Measurements from ENCODE around the gene LRP1B. TPM values are rescaled to one million over a fixed set of nuclear protein-coding genes. Genes with fewer than 3 reads are reported as not detected.

LRP1B gene
- total and polyA plus RNA-seq, 2 donors from 2014 or later = 0.69 to 1.2 TPM

DNA sequence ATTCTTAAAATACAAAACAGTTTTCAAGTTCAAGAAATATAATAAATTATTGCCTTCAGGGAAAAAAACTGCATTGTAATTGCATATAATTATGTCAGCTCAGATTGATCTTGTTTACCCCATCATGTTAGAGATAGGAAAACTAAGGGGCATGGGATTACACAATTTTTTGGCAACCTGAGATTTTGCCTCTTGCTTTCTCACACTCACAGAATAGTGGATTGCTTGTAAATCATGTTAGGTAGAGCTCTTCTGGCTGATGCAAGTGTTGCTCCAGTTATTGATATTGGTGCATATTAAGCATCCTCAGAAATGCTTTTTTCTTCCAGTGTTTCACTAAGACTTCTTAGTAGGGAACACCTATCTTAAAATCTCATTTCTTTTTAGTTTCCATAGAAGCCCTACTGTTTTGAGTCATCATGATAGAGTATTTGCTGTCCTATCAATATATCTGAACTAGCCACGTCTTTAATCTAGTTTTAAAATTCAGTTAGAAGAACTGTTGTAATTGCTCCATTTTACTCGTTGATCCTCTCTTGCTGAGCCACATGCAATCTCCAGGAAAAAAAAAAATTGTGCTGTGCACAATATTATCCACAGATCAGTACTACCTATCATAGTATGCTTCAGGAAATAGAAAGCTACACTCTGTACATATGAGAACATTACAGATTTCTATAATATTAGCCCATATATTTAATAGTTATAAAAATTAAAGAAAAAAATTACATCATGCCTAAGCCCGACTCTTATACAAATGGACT, 393.1 kb downstream of the LRP1B start:
- Histone ChIP-seq H3K4me3 (ENCODE audit: low read length in 3 of 3) (no peak overlapping the region), H3K27me3 (ENCODE audit: control insufficient read depth, insufficient read depth, low read length) (no peaks in the 10 kb centered on the region), H3K9ac (ENCODE audit: low read length in 3 of 3) (no peak overlapping the region), H3K36me3 (ENCODE audit: control insufficient read depth in 2 of 3, insufficient read depth in 3 of 3, low read length in 3 of 3) (no peaks in the 10 kb centered on the region), H3K4me1 (ENCODE audit: control insufficient read depth in 2 of 3, insufficient read depth in 2 of 3, low read depth in 1 of 3, low read length in 3 of 3) (no peaks in the 10 kb centered on the region), H3K27ac (ENCODE audit: low read depth in 2 of 2, low read length in 2 of 2) (no peak overlapping the region), H3K9me3 (ENCODE audit: control insufficient read depth in 2 of 3, insufficient read depth in 1 of 3, low read length in 3 of 3) (no peaks in the 10 kb centered on the region)
- TF ChIP-seq, protein P1, sequence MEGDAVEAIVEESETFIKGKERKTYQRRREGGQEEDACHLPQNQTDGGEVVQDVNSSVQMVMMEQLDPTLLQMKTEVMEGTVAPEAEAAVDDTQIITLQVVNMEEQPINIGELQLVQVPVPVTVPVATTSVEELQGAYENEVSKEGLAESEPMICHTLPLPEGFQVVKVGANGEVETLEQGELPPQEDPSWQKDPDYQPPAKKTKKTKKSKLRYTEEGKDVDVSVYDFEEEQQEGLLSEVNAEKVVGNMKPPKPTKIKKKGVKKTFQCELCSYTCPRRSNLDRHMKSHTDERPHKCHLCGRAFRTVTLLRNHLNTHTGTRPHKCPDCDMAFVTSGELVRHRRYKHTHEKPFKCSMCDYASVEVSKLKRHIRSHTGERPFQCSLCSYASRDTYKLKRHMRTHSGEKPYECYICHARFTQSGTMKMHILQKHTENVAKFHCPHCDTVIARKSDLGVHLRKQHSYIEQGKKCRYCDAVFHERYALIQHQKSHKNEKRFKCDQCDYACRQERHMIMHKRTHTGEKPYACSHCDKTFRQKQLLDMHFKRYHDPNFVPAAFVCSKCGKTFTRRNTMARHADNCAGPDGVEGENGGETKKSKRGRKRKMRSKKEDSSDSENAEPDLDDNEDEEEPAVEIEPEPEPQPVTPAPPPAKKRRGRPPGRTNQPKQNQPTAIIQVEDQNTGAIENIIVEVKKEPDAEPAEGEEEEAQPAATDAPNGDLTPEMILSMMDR (IDR thresholded peaks at IDR 0.05; ENCODE audit: borderline replicate concordance, extremely low read depth, insufficient read depth) = no peak
- DNase-seq = no peak
- intact Hi-C loops (cut with DNase I) = no loop called here
- FAIRE-seq = no peak

DNA sequence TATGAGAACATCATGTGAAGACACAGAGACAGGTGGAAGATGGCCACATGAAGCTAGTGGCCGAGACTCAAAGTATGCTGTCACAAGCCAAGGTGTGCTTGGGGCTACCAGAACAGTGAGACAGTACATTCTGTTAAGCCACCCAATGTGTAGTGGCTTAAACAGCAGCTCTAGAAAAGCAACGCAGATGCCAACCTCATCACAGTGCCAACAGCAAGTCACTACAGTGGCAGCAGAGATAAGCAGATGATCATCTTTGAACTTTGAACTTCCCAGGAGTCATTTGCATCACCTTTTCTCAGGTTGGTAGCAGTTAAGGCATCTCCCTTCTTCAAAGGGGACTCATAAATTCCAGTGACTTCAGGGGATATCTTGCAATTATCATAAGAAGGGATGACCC, 394.4 kb downstream of the LRP1B start:
- intact Hi-C loops (cut with DNase I) = no loop called here

DNA sequence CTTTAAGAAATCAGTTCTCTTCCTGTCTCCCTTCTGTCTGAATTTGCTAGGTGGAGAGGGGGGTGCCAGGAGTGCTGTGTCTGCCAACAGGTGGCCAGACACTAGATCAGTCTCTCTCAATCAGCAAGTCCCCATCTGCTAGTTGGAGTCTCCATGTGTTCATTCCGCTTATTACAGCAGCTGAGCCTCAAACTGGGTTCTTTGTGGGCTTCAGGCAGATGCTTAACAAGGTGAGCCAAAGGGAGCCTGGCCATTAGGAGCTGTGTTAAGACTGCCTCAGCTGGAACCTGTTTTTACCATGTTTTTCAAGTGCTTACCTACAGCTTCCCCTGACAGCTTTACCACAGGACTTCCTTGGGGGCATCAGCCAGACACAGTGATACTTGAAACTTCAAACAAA, 401.9 kb downstream of the LRP1B start:
- H3K36me3 ChIP-seq (ENCODE audit: control insufficient read depth in 2 of 3, insufficient read depth in 3 of 3, low read length in 3 of 3) = no peaks in the 10 kb centered on the region
- no peaks in the 10 kb centered on the region for H3K9me3 ChIP-seq (ENCODE audit: control insufficient read depth in 2 of 3, insufficient read depth in 1 of 3, low read length in 3 of 3)
- no peak for DNase-seq
- no peak for FAIRE-seq
- H3K9ac ChIP-seq (ENCODE audit: low read length in 3 of 3) = no peak overlapping the region
- no peaks in the 10 kb centered on the region for H3K4me1 ChIP-seq (ENCODE audit: control insufficient read depth in 2 of 3, insufficient read depth in 2 of 3, low read depth in 1 of 3, low read length in 3 of 3)
- no peaks in the 10 kb centered on the region for H3K27me3 ChIP-seq (ENCODE audit: control insufficient read depth, insufficient read depth, low read length)
- no peak overlapping the region for H3K27ac ChIP-seq (ENCODE audit: low read depth in 2 of 2, low read length in 2 of 2)
- no peak overlapping the region for H3K4me3 ChIP-seq (ENCODE audit: low read length in 3 of 3)
- intact Hi-C loops (cut with DNase I) = no loop called here
- TF ChIP-seq, protein P1 (IDR thresholded peaks at IDR 0.05; ENCODE audit: borderline replicate concordance, extremely low read depth, insufficient read depth) = no peak

More for the DNA sequence above, 394.4 kb downstream of the LRP1B start:
- H3K9me3 ChIP-seq (ENCODE audit: control insufficient read depth in 2 of 3, insufficient read depth in 1 of 3, low read length in 3 of 3) = no peaks in the 10 kb centered on the region
- FAIRE-seq (no peak), DNase-seq (no peak)
- TF ChIP-seq, protein P1 (IDR thresholded peaks at IDR 0.05; ENCODE audit: borderline replicate concordance, extremely low read depth, insufficient read depth) = no peak
- no peak overlapping the region for H3K27ac ChIP-seq (ENCODE audit: low read depth in 2 of 2, low read length in 2 of 2)
- no peaks in the 10 kb centered on the region for H3K4me1 ChIP-seq (ENCODE audit: control insufficient read depth in 2 of 3, insufficient read depth in 2 of 3, low read depth in 1 of 3, low read length in 3 of 3)
- no peak overlapping the region for H3K9ac ChIP-seq (ENCODE audit: low read length in 3 of 3)
- no peaks in the 10 kb centered on the region for H3K27me3 ChIP-seq (ENCODE audit: control insufficient read depth, insufficient read depth, low read length)
- no peak overlapping the region for H3K4me3 ChIP-seq (ENCODE audit: low read length in 3 of 3)
- no peaks in the 10 kb centered on the region for H3K36me3 ChIP-seq (ENCODE audit: control insufficient read depth in 2 of 3, insufficient read depth in 3 of 3, low read length in 3 of 3)
